GM06990 (cell line): ENCODE measurements around the gene TAAR8.

Experiments
- DNase-seq: peaks from one replicate; pipeline ENCODE4 v3.0.0-alpha.2; 2011; ENCODE audit not compliant: insufficient read length; ENCODE audit errors: extremely low read depth
- H3K27me3 ChIP-seq: replicated peaks from 2 replicates; pipeline ENCODE4 v1.6.0; 2011; ENCODE audit warnings: low read length; ENCODE audit not compliant: control insufficient read depth, insufficient read depth
- H3K36me3 ChIP-seq: 2 replicates; pipeline ENCODE4 v1.5.1; 2011; ENCODE audit warnings: low read length; ENCODE audit not compliant: control insufficient read depth, insufficient read depth
- H3K4me3 ChIP-seq: replicated peaks from 2 replicates; pipeline ENCODE4 v1.5.1; 2011; ENCODE audit warnings: low read depth, mild to moderate bottlenecking, control low read depth, low read length
- TF ChIP-seq, protein P1 (sequence below): IDR thresholded peaks from 2 replicates; pipeline ENCODE4 v1.5.1; 2011; ENCODE audit warnings: low read length, control low read depth, mild to moderate bottlenecking, inconsistent platforms; ENCODE audit not compliant: insufficient read depth, poor library complexity, severe bottlenecking

The TAAR8 gene

GRCh38 chr6:132552372-132552771 lies at the start of gene TAAR8:
Gene TAAR8, plus strand, starts transcription at chr6:132552672. Its CDS starts 21 bp downstream, at chr6:132552693.
- Histone ChIP-seq H3K36me3 (no peaks in the 10 kb centered on the region), H3K4me3 (no peak within 1 kb of the TSS), H3K27me3 (no peaks in the 10 kb centered on the region; the same call in none of the 2 replicates)
- TF ChIP-seq, protein P1, sequence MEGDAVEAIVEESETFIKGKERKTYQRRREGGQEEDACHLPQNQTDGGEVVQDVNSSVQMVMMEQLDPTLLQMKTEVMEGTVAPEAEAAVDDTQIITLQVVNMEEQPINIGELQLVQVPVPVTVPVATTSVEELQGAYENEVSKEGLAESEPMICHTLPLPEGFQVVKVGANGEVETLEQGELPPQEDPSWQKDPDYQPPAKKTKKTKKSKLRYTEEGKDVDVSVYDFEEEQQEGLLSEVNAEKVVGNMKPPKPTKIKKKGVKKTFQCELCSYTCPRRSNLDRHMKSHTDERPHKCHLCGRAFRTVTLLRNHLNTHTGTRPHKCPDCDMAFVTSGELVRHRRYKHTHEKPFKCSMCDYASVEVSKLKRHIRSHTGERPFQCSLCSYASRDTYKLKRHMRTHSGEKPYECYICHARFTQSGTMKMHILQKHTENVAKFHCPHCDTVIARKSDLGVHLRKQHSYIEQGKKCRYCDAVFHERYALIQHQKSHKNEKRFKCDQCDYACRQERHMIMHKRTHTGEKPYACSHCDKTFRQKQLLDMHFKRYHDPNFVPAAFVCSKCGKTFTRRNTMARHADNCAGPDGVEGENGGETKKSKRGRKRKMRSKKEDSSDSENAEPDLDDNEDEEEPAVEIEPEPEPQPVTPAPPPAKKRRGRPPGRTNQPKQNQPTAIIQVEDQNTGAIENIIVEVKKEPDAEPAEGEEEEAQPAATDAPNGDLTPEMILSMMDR: no peak
- DNase-seq: no peak

- H3K36me3 ChIP-seq: peaks cover 13% of the 10 kb centered on the region
- TF ChIP-seq, protein P1: no peak
- DNase-seq: no peak
- no peaks in the 10 kb centered on the region for H3K27me3 ChIP-seq
- no peak overlapping the region for H3K4me3 ChIP-seq
Measured at GRCh38 chr6:132504757-132505156, 47.7 kb upstream of the TAAR8 start.

DNA sequence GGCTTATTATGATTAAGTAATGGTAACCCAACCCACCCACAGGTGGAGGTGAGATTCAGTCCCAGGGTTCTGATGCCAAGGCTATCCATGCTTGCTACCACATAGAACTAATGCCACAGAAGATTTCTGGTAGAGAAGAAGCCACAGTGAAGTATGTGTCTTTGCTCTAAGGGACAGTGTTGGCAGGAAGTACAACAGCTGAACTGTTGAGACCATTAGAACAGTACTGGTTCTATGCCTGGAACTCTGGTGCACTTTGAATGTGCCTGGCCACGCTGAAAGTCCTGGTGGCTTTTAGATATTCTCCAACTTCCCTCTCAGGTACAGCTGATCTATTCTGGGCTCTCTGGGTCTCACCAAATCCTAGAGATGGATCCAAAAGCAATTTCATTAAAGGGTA lies 47.3 kb upstream of the TAAR8 start:
- H3K36me3 ChIP-seq: peaks cover 13% of the 10 kb centered on the region

GRCh38 chr6:132506461-132506860 lies 46.0 kb upstream of the TAAR8 start:
- TF ChIP-seq, protein P1: no peak
- no peak overlapping the region for H3K4me3 ChIP-seq
- no peak for DNase-seq
- no peaks in the 10 kb centered on the region for H3K27me3 ChIP-seq
- peaks cover 10% of the 10 kb centered on the region for H3K36me3 ChIP-seq

More for the DNA sequence above, 47.3 kb upstream of the TAAR8 start:
- TF ChIP-seq, protein P1: no peak
- no peak for DNase-seq
- no peaks in the 10 kb centered on the region for H3K27me3 ChIP-seq
- no peak overlapping the region for H3K4me3 ChIP-seq

DNA sequence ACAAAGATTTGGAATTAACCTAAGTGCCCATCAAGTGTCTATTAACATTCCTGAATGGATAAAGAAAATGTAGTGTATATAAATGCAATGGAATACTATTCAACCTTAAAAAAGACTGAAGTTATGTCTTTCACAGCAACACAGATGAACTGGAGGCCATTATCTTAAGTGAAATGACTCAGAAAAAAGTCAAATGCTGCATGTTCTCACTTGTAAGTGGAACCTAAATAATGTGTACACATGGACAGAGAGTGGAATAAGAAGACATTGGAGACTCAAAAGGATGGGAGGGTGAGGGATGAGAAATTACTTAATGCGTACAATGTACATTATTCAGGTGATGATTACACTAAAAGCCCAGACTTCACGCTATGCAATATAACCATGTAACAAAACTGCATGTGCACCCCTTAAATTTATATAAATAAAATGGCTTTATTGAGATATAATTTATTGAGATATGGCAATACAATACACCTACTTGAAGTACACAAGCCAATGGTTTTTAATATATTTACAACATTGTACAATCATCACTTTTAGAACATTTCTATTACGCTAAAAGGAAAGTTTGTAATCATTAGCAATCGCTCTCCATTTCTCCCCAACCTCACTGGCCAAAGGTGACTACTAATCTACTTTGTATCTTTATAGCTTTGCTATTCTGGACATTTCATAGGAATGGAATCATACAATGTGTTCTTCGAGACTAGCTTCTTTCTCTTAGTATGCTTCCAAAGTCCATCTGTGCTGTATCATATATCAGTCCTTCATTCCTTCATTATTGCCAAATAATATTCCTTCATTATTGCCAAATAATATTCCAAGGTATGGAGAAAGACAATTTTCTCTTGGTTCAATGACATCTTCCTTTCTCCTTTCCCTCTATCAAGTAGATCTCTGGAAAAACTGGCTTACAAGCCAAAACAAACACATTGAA lies 45.3 kb upstream of the TAAR8 start:
- no peak overlapping the region for H3K4me3 ChIP-seq
- TF ChIP-seq, protein P1: no peak
- H3K27me3 ChIP-seq: no peaks in the 10 kb centered on the region
- DNase-seq: no peak
- peaks cover 6% of the 10 kb centered on the region for H3K36me3 ChIP-seq
